HG03565 (cell line): Measurements from ENCODE around the gene TLE4.
A peak's percentile ranks its signal among the peaks of the same experiment; 100 is the strongest.

Source experiments
- ATAC-seq: cut with Tn5 transposase; IDR thresholded peaks from one replicate; pipeline ENCODE4 v1.9.1; 2021; ENCODE audit warnings: mild to moderate bottlenecking, moderate library complexity; ENCODE audit not compliant: unreplicated experiment

TLE4 gene

GRCh38 chr9:79684711-79685575, 113.2 kb downstream of the TLE4 start:
- ATAC-seq, result no peak

DNA sequence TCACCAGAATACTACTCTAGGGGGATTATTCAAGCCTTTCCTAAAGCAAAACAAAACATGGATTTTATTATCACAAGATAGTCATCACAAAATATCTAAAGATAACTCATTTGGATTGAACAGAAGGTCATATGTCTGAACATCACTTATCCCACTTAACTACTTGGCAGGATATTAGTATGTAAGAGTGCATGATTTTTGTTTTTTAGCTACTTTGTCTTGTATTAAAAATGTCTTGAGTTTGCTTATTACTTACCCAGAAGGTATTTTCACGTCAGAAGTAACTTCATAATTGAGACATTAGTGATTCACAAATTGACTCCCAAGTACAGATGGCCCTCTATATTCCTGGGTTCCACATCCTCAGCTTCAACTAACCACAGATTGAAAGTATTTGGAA, 113.8 kb downstream of the TLE4 start:
- ATAC-seq, result no peak

- no peak for ATAC-seq
These were observed 114.8 kb downstream of the TLE4 start for GRCh38 chr9:79686381-79687130.

- no peak for ATAC-seq
These were observed 115.3 kb downstream of the TLE4 start for GRCh38 chr9:79687131-79687447.

DNA sequence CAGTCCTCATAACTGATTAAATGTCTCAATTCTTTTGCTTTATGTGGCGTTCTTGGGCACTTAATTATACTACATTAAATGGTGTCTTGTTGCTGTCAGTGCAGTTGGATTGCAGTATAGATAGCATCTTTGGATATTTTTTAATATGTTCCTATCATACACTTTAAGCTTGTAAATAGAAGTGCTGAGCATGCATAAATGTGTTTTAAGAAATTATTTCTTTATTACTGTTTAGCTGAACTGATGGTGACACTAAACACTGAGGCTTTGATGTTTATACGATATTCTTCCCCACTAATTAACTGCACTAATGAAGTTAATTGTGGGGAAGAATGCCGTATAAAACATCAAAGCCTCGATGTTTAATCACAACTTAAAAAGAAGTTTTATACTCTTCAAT, 116.6 kb downstream of the TLE4 start:
- ATAC-seq, result no peak

GRCh38 chr9:79689576-79689975, 117.8 kb downstream of the TLE4 start:
- no peak for ATAC-seq

- no peak for ATAC-seq
These were observed 119.7 kb downstream of the TLE4 start for GRCh38 chr9:79691496-79691895.

DNA sequence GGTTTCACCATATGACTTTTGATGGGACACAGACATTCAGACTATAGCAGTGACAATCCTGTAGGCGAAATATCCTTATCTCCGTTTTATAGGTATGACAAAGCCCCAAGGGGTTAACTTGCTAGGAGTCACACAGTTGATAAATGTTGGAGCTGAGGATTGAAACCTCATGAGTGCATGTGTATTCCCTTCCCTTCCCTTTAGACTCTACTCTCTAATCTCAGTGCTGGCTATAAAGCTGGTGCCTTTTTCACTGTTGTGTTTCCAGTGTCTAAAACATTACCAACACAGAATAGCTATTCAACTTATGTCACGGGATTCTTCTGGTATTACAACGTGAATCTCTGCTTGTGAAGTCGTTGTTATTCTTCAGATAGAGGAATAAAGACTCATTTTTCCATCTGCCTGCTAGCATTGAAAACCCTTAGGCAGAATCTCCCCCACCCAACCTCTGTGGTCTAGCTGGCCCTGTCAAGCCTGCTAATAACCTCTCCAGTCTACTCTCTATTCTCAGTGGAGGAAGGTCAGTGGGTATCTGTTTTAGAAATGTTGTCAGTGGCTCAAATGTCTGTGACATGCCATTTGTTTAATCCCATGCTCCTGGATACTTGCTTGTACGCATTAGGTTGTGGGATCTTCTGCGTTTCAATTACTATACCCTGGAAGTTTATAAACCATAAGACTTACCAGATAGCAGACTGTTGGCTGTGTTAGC, 121.2 kb downstream of the TLE4 start:
- ATAC-seq, result no peak

DNA sequence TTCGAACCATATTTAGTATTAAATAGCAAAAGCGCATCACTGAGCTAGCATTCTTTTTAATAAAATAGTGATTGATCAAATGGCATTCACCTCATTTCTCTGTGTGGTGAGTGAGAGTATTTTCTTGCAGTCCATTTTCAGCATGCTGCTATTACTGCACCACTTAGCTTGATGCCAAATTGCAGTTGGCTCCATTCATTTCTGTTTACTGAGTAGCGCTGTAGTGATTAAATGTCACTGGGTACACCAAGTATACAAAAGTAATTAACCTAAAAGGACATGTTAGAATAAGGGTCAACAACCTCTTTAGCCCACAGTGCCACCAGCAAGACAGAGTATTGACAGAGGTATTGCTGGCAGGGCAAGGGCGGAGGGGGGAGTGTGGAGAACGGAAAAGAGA, 122.0 kb downstream of the TLE4 start:
- no peak for ATAC-seq

- ATAC-seq, result no peak
These were observed 122.4 kb downstream of the TLE4 start for GRCh38 chr9:79694208-79694607.

DNA sequence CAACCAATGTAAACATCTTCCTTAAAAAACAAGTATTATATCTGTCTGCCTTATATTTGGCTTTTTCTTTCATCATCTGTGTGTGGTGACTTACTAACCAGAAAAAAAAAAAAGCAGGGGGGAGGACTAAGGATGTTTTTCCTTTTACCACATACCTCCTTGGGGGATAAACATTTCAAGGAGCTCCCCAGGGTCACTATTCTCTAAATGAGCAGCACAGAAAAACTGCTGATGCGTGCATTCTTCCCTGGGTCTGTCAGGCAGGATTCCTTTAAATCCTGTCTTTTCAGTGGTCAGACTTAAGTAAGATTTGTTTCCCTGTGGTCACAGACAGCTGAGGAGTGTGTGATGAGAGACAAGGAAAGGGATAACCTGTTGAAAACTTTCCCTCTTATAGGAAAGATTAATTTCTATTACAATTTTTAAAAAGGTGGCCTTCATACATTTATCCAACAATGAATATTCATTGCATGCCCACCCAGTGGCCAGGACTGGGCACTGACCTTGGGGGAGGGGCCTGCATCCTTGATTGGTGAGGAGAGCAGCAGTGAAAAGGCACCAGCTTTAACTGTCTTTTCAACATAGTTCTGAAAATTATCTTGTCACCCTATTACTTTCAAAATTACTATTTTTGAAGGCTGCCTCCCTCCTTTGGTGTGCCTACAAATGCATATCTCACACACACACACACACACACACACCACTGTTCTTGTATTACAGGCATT, 123.1 kb downstream of the TLE4 start:
- ATAC-seq, result no peak

DNA sequence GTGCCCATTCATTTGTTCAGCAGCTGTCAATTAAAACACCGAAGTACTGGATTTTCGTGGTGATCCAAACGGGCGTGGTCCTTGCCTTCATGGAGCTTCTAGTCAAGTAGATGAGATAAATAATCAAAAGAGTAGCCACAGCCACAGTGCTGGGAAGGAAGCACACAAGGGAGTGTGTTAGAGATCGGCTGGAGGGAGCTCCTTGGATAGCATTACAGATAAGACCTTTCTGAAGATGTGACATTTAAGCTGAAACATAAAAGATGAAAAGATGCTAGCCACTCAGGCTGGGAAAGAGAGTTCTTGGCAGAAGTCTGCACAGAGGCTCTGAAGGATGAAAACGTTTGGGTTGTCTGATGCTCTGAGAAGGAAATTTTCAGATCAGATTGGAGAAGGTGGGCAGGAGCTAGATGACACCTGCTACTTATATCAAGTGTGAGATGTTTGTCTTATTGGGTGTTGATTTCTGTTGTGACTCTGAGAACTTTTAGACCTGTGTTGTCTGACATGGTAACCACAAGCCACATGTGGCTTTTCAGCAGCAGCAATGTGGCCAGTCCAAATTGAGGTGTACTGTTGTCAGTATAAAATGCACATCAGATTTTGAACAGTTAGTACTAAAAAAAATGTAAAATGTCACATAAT, 123.9 kb downstream of the TLE4 start:
- ATAC-seq, result peak; percentile 70

DNA sequence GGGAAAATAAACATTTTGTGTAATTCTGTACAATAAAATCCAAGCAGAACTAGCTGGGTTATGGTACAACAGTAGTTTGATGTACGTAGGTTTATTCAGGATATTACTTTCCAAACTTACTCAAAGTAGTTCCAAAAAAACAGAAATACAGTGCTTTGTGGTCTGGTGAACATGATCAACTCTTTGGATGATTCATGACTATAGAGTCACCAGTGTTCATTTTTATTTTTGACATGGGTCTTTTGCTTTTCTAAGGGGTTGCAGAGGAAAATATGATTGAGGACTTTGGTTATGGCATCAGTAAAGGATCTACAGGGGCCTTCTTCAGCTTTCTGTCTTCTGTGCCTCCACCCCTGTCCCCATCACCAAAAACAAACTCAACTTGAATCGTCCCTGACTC, 127.2 kb downstream of the TLE4 start:
- ATAC-seq, result no peak

GRCh38 chr9:79699479-79699878, 127.7 kb downstream of the TLE4 start:
- ATAC-seq, result no peak

DNA sequence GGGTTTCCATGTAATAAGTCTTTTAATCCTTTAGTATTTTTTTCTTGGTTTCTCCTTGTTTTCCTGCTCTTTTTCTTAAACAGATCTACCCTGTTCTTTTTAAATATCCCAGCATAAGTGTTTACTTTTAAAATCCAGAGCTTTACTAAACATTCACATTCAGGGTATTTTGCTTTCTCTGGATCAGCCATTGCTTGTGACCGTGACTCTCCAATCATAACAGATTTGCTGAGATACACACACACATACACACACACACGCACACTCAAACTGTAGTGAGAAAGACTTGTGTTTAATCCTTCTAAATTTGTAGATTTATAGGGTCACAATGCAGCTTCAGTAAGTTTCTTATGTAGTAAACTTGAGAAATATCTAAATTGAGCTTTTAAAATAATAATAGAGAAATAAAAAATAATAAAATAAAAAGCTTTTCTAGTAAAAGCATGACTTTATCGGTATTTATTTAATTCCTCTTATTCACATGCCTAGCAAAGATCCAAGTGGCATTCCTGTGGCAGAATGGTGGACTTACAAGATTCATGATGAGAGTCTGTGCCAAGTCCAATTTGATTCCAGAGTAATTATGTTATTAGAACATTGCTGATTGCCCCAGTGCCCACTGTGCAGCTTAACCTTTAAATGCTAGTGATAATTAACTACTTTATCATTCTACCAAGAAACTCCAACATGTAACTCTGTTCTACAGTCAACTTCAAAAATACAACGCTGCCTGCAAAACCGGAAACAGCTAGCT, 129.0 kb downstream of the TLE4 start:
- no peak for ATAC-seq

DNA sequence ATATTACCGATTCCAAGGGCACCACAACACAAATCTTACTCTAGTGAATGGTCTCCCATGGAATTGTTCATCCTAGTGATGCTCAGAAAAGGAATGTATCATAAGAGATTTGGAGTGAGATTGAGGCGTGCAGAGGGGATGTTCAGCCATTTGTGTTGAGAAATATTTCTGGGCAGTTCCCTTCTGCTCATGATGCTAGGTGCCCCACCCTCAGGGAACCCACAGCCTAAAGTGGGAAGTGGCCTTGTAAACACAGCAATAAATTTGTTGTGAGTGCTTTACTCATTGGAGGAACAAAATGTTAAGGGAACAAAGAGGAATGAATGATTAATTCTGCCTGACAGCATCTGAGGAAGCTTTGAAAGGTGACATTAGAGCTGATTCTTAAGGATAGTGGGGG, 129.9 kb downstream of the TLE4 start:
- ATAC-seq, result no peak

- ATAC-seq, result no peak
These were observed 133.9 kb downstream of the TLE4 start for GRCh38 chr9:79705704-79706103.

- ATAC-seq, result no peak
These were observed 134.7 kb downstream of the TLE4 start for GRCh38 chr9:79706512-79706911.

DNA sequence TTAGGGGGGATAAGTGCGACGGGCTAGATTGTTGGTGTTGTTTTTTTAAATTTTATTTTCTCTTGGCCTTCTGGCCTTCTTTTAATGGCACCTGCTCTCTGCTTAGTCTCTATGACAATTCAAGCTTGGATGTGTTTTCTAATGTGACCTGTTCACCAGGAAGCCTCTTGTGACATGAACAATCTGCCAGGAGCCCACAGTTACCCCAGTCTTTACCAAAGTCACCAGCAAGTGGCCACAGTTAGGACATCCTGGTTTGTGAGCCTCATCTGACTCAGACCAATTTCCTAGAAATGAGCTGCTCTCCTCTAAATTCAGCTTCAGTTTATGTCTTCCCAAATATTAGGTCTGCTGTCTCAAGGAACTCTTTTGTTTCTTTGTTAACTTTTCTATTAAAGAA, 135.8 kb downstream of the TLE4 start:
- ATAC-seq, result no peak

DNA sequence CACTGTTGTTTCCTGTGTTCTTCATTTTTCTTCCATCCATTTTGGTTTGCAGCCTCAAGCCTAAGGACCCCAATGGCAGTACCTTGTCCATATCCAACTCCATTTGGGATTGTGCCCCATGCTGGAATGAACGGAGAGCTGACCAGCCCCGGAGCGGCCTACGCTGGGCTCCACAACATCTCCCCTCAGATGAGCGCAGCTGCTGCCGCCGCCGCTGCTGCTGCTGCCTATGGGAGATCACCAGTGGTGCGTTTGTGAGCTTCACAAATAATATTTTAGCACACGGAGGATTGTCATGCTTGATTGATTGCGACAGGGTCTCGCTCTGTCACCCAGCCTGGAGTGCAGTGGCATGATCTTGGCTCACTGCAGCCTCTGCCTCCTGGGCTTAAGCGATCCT, 136.8 kb downstream of the TLE4 start:
- no peak for ATAC-seq
